Immature natural killer cell (primary cell): ENCODE results near the gene RBM28. TPM values are rescaled to one million over a fixed set of nuclear protein-coding genes. Genes with fewer than 3 reads are reported as not detected.

ENCODE experiments used
- DNase-seq, 3 donors: peaks; one replicate each; pipeline ENCODE4 v3.0.0; 2022; ENCODE audit warnings: mixed read lengths in 1 of 3
- H3K27ac Mint-ChIP-seq, 6 donors: one replicate each; pipeline ENCODE4 v1.8.0; 2020; ENCODE audit warnings: mixed read lengths in 6 of 6, mild to moderate bottlenecking in 5 of 6, inconsistent platforms in 4 of 6, moderate library complexity in 3 of 6
- H3K27me3 Mint-ChIP-seq, 3 donors: one replicate each; pipeline ENCODE4 v1.8.0; 2020 to 2021; ENCODE audit warnings: low read depth in 3 of 3, mild to moderate bottlenecking in 3 of 3, mixed read lengths in 3 of 3, moderate library complexity in 3 of 3, inconsistent platforms in 1 of 3
- H3K36me3 Mint-ChIP-seq, 3 donors: one replicate each; pipeline ENCODE4 v1.8.0; 2020; ENCODE audit warnings: mixed read lengths in 3 of 3, inconsistent platforms in 2 of 3, mild to moderate bottlenecking in 2 of 3
- H3K4me1 Mint-ChIP-seq, 2 donors: one replicate each; pipeline ENCODE4 v1.8.0; 2020; ENCODE audit warnings: inconsistent platforms in 2 of 2, mild to moderate bottlenecking in 2 of 2, mixed read lengths in 2 of 2, moderate library complexity in 1 of 2
- H3K4me3 Mint-ChIP-seq, 5 donors: one replicate each; pipeline ENCODE4 v1.8.0; 2020; ENCODE audit warnings: mild to moderate bottlenecking in 5 of 5, mixed read lengths in 5 of 5, inconsistent platforms in 3 of 5, moderate library complexity in 3 of 5
- H3K9me3 Mint-ChIP-seq, 6 donors: one replicate each; pipeline ENCODE4 v1.8.0; 2020; ENCODE audit warnings: mild to moderate bottlenecking in 6 of 6, mixed read lengths in 6 of 6, inconsistent platforms in 4 of 6, moderate library complexity in 3 of 6
- polyA plus RNA-seq, 3 donors: library from polyadenylated mRNA; unstranded; fragments of 300-500 nt; fragmentation: Illumina TruSeq; gene quantifications; one replicate each; pipeline ENCODE4 v1.2.3, GENCODE V29; 2021

The RBM28 gene
- polyA plus RNA-seq, 3 donors from 2014 or later: 3.0 to 14.1 (median 7.5) TPM

GRCh38 chr7:128383776-128384175 is 40.1 kb upstream of the RBM28 start:
- Mint-ChIP-seq H3K36me3 (no peaks in the 10 kb centered on the region), H3K4me1 (no peaks in the 10 kb centered on the region), H3K4me3 (no peak overlapping the region), H3K9me3 (no peaks in the 10 kb centered on the region), H3K27ac (no peak overlapping the region), H3K27me3 (peaks cover 0 to 2% (median under 1%) of the 10 kb centered on the region in 3 donors)
- no peak for DNase-seq

- Mint-ChIP-seq H3K36me3 (no peaks in the 10 kb centered on the region), H3K9me3 (no peaks in the 10 kb centered on the region), H3K4me1 (no peaks in the 10 kb centered on the region), H3K27ac (no peak overlapping the region), H3K27me3 (peaks cover 0 to 5% (median 0%) of the 10 kb centered on the region in 3 donors), H3K4me3 (no peak overlapping the region)
- no peak for DNase-seq
Observed at GRCh38 chr7:128381161-128381821, 37.6 kb upstream of the RBM28 start.

- no peak overlapping the region for H3K27ac Mint-ChIP-seq
- peaks cover 0 to 5% (median 3%) of the 10 kb centered on the region in 3 donors for H3K27me3 Mint-ChIP-seq
- DNase-seq: no peak
- H3K36me3 Mint-ChIP-seq: no peaks in the 10 kb centered on the region
- no peaks in the 10 kb centered on the region for H3K9me3 Mint-ChIP-seq
- no peaks in the 10 kb centered on the region for H3K4me1 Mint-ChIP-seq
- no peak overlapping the region for H3K4me3 Mint-ChIP-seq
Observed at GRCh38 chr7:128380483-128381106, 36.9 kb upstream of the RBM28 start.

- no peaks in the 10 kb centered on the region for H3K4me1 Mint-ChIP-seq
- H3K9me3 Mint-ChIP-seq: no peaks in the 10 kb centered on the region
- H3K4me3 Mint-ChIP-seq: no peak overlapping the region
- H3K27ac Mint-ChIP-seq: no peak overlapping the region
- H3K36me3 Mint-ChIP-seq: no peaks in the 10 kb centered on the region
- DNase-seq: no peak
- peaks cover 0 to 5% (median 3%) of the 10 kb centered on the region in 3 donors for H3K27me3 Mint-ChIP-seq
Observed at GRCh38 chr7:128379900-128380479, 36.3 kb upstream of the RBM28 start.

- Mint-ChIP-seq H3K27ac (peak overlapping the region in 1 of 6 donors; percentile 72), H3K4me3 (no peak overlapping the region)
Observed at GRCh38 chr7:128378637-128379036, 34.9 kb upstream of the RBM28 start.

GRCh38 chr7:128376077-128376476 is 32.4 kb upstream of the RBM28 start:
- Mint-ChIP-seq H3K27me3 (peaks cover 3 to 5% (median 3%) of the 10 kb centered on the region in 3 donors), H3K36me3 (no peaks in the 10 kb centered on the region), H3K4me1 (no peaks in the 10 kb centered on the region), H3K4me3 (no peak overlapping the region), H3K27ac (no peak overlapping the region), H3K9me3 (no peaks in the 10 kb centered on the region)
- no peak for DNase-seq

More at GRCh38 chr7:128378637-128379036, 34.9 kb upstream of the RBM28 start:
- Mint-ChIP-seq H3K9me3 (no peaks in the 10 kb centered on the region), H3K4me1 (no peaks in the 10 kb centered on the region), H3K36me3 (no peaks in the 10 kb centered on the region), H3K27me3 (peaks cover 0 to 5% (median 3%) of the 10 kb centered on the region in 3 donors)
- no peak for DNase-seq

GRCh38 chr7:128374041-128374440 is 30.3 kb upstream of the RBM28 start:
- Mint-ChIP-seq H3K4me1 (no peaks in the 10 kb centered on the region), H3K4me3 (no peak overlapping the region), H3K36me3 (no peaks in the 10 kb centered on the region), H3K27me3 (peaks cover 3 to 5% (median 3%) of the 10 kb centered on the region in 3 donors), H3K27ac (no peak overlapping the region), H3K9me3 (no peaks in the 10 kb centered on the region)
- no peak for DNase-seq

GRCh38 chr7:128373606-128374005 is 29.9 kb upstream of the RBM28 start:
- H3K4me3 Mint-ChIP-seq: no peak overlapping the region
- H3K9me3 Mint-ChIP-seq: no peaks in the 10 kb centered on the region
- peaks cover 1 to 3% (median 3%) of the 10 kb centered on the region in 3 donors for H3K27me3 Mint-ChIP-seq
- no peak for DNase-seq
- no peaks in the 10 kb centered on the region for H3K36me3 Mint-ChIP-seq
- H3K27ac Mint-ChIP-seq: no peak overlapping the region
- H3K4me1 Mint-ChIP-seq: no peaks in the 10 kb centered on the region

GRCh38 chr7:128370491-128370890 is 26.8 kb upstream of the RBM28 start:
- no peak for DNase-seq
- Mint-ChIP-seq H3K27me3 (peaks cover 0 to 8% (median 4%) of the 10 kb centered on the region in 3 donors), H3K36me3 (no peaks in the 10 kb centered on the region), H3K4me1 (no peaks in the 10 kb centered on the region), H3K27ac (no peak overlapping the region), H3K4me3 (no peak overlapping the region), H3K9me3 (no peaks in the 10 kb centered on the region)

- Mint-ChIP-seq H3K27ac (no peak overlapping the region), H3K4me3 (no peak overlapping the region), H3K27me3 (peaks cover 15 to 29% (median 21%) of the 10 kb centered on the region in 3 donors), H3K4me1 (peaks cover 5 to 7% of the 10 kb centered on the region in 2 donors), H3K9me3 (no peaks in the 10 kb centered on the region), H3K36me3 (no peaks in the 10 kb centered on the region)
- no peak for DNase-seq
Observed at GRCh38 chr7:128366986-128367385, 23.3 kb upstream of the RBM28 start.

- no peaks in the 10 kb centered on the region for H3K36me3 Mint-ChIP-seq
- no peaks in the 10 kb centered on the region for H3K9me3 Mint-ChIP-seq
Observed at GRCh38 chr7:128366300-128366699, 22.6 kb upstream of the RBM28 start.

GRCh38 chr7:128365432-128365831 is 21.7 kb upstream of the RBM28 start:
- no peaks in the 10 kb centered on the region for H3K9me3 Mint-ChIP-seq
- no peak overlapping the region for H3K4me3 Mint-ChIP-seq
- H3K4me1 Mint-ChIP-seq: peaks cover 14 to 16% of the 10 kb centered on the region in 2 donors
- peaks cover 17 to 35% (median 23%) of the 10 kb centered on the region in 3 donors for H3K27me3 Mint-ChIP-seq
- H3K36me3 Mint-ChIP-seq: no peaks in the 10 kb centered on the region
- no peak overlapping the region for H3K27ac Mint-ChIP-seq
- no peak for DNase-seq

More at GRCh38 chr7:128366300-128366699, 22.6 kb upstream of the RBM28 start:
- peaks cover 8 to 10% of the 10 kb centered on the region in 2 donors for H3K4me1 Mint-ChIP-seq
- peaks cover 17 to 31% (median 23%) of the 10 kb centered on the region in 3 donors for H3K27me3 Mint-ChIP-seq
- H3K27ac Mint-ChIP-seq: no peak overlapping the region
- DNase-seq: no peak
- no peak overlapping the region for H3K4me3 Mint-ChIP-seq

- H3K36me3 Mint-ChIP-seq: no peaks in the 10 kb centered on the region
- no peak overlapping the region for H3K4me3 Mint-ChIP-seq
- no peak overlapping the region for H3K27ac Mint-ChIP-seq
- DNase-seq: no peak
- peaks cover 14 to 16% of the 10 kb centered on the region in 2 donors for H3K4me1 Mint-ChIP-seq
- H3K9me3 Mint-ChIP-seq: no peaks in the 10 kb centered on the region
- peaks cover 19 to 35% (median 25%) of the 10 kb centered on the region in 3 donors for H3K27me3 Mint-ChIP-seq
Observed at GRCh38 chr7:128364166-128364870, 20.6 kb upstream of the RBM28 start.

GRCh38 chr7:128363261-128363721 is 19.6 kb upstream of the RBM28 start:
- Mint-ChIP-seq H3K27me3 (peaks cover 22 to 35% (median 25%) of the 10 kb centered on the region in 3 donors), H3K4me1 (peaks cover 14 to 16% of the 10 kb centered on the region in 2 donors)

More at GRCh38 chr7:128363261-128363721, 19.6 kb upstream of the RBM28 start:
- no peak overlapping the region for H3K27ac Mint-ChIP-seq
- DNase-seq: no peak
- no peak overlapping the region for H3K4me3 Mint-ChIP-seq
- no peaks in the 10 kb centered on the region for H3K36me3 Mint-ChIP-seq
- H3K9me3 Mint-ChIP-seq: no peaks in the 10 kb centered on the region
